PC-3 (cell line): ENCODE data around the gene RPS8. TPM values are rescaled to one million over a fixed set of nuclear protein-coding genes. Genes with fewer than 3 reads are reported as not detected.

Experiments used
- ATAC-seq: fragments of 200-7000 bp; cut with Tn5 transposase; 2 replicates; pipeline ENCODE4 v1.9.1; 2020; ENCODE audit warnings: mild to moderate bottlenecking, moderate library complexity
- BruUV-seq: library from RNA; stranded (reverse); fragments of 400-500 nt; replicated peaks from 2 replicates; lab custom pipeline; 2021; lab: Mats Ljungman, UMichigan
- CTCF ChIA-PET: fragments of 300-600 bp; sonication (Branson Sonifier 250); formaldehyde crosslinking; loops from one replicate; lab custom pipeline; 2022; ENCODE audit warnings: antibody characterized with exemption; lab: Charles Lee
- POLR2A ChIA-PET: fragments of 300-600 bp; sonication (Branson Sonifier 250); formaldehyde crosslinking; loops from one replicate; lab custom pipeline; 2022; ENCODE audit warnings: antibody characterized with exemption; ENCODE audit not compliant: unreplicated experiment; lab: Charles Lee
- DNase-seq: peaks from one replicate; pipeline ENCODE4 v3.0.0-alpha.2; 2015
- H2AFZ ChIP-seq: fragments of 300-600 bp; sonication (generic); 2 replicates; pipeline ENCODE4 v1.6.0; 2016; ENCODE audit warnings: antibody characterized with exemption, low read length
- H3F3A ChIP-seq: fragments of 300-600 bp; sonication (generic); one replicate; pipeline ENCODE4 v1.6.0; 2017; ENCODE audit warnings: antibody characterized with exemption, low read length, control low read depth, mild to moderate bottlenecking; ENCODE audit not compliant: unreplicated experiment
- H3K27ac ChIP-seq: fragments of 300-600 bp; sonication (generic); 2 replicates; pipeline ENCODE4 v1.5.1; 2016; ENCODE audit warnings: mild to moderate bottlenecking, low read length
- H3K27me3 ChIP-seq: fragments of 300-600 bp; sonication (generic); 2 replicates; pipeline ENCODE4 v1.6.1; 2016; ENCODE audit warnings: low read length, mixed read lengths
- H3K36me3 ChIP-seq: fragments of 300-600 bp; sonication (generic); 2 replicates; pipeline ENCODE4 v1.6.1; 2016; ENCODE audit warnings: low read depth, mixed run types, low read length, mixed read lengths
- H3K4me1 ChIP-seq: fragments of 300-600 bp; sonication (generic); 2 replicates; pipeline ENCODE4 v1.5.1; 2016; ENCODE audit warnings: low read length; ENCODE audit not compliant: insufficient read depth
- H3K4me2 ChIP-seq: fragments of 300-600 bp; sonication (generic); 2 replicates; pipeline ENCODE4 v1.6.0; 2016; ENCODE audit warnings: low read length
- H3K4me3 ChIP-seq: fragments of 300-600 bp; sonication (generic); 2 replicates; pipeline ENCODE4 v1.5.1; 2016; ENCODE audit warnings: mild to moderate bottlenecking, low read length, mixed read lengths
- H3K79me2 ChIP-seq: fragments of 300-600 bp; sonication (generic); 2 replicates; pipeline ENCODE4 v1.6.1; 2017; ENCODE audit warnings: low read length, mixed read lengths
- H3K9ac ChIP-seq: fragments of 300-600 bp; sonication (generic); 2 replicates; pipeline ENCODE4 v1.6.0; 2016; ENCODE audit warnings: mild to moderate bottlenecking, low read length
- H3K9me2 ChIP-seq: fragments of 300-600 bp; sonication (generic); replicated peaks from 2 replicates; pipeline ENCODE4 v1.6.1; 2016; ENCODE audit warnings: mixed run types, low read length, mixed read lengths
- H3K9me3 ChIP-seq: fragments of 300-600 bp; sonication (generic); 2 replicates; pipeline ENCODE4 v1.6.1; 2016; ENCODE audit warnings: low read length, mixed read lengths
- H4K20me1 ChIP-seq: fragments of 300-600 bp; sonication (generic); 2 replicates; pipeline ENCODE4 v1.6.1; 2016; ENCODE audit warnings: low read length, mixed read lengths
- CTCF ChIP-seq: fragments of 300-600 bp; sonication (generic); conservative IDR thresholded peaks from 2 replicates; pipeline ENCODE4 v1.5.1; 2017; ENCODE audit warnings: antibody characterized with exemption, low read depth, mild to moderate bottlenecking, low read length
- EZH2 ChIP-seq: fragments of 300-600 bp; sonication (generic); IDR thresholded peaks from one replicate; pipeline ENCODE4 v1.6.1; 2017; ENCODE audit warnings: antibody characterized with exemption, mild to moderate bottlenecking, low read length; ENCODE audit not compliant: unreplicated experiment
- EZH2phosphoT487 ChIP-seq: fragments of 300-600 bp; sonication (generic); IDR thresholded peaks from 2 replicates; pipeline ENCODE4 v1.6.1; 2018; ENCODE audit warnings: mild to moderate bottlenecking, antibody characterized with exemption, low read length, borderline replicate concordance
- intact Hi-C: fragments of 100-400 bp; cut with micrococcal nuclease; formaldehyde crosslinking; loops from 2 replicates; pipeline ENCODE4 v1.9.0; 2023
- total RNA-seq: library from RNA; depleted of rRNA; stranded (reverse); fragments of >200 nt; gene quantifications from 2 replicates; pipeline ENCODE4 v1.2.3, GENCODE V29; 2014

The RPS8 gene
- total RNA-seq, 1 experiment from 2014 or later, result 1,663 TPM

- Histone ChIP-seq H3K27ac (no peak within 1 kb of the TSS), H3K4me1 (no peaks in the 10 kb centered on the region), H3K4me2 (no peak within 1 kb of the TSS), H2AFZ (no peak within 1 kb of the TSS), H4K20me1 (no peaks in the 10 kb centered on the region), H3K9me2 (no peaks in the 10 kb centered on the region), H3K9me3 (no peaks in the 10 kb centered on the region), H3K4me3 (no peak within 1 kb of the TSS), H3K79me2 (no peaks in the 10 kb centered on the region), H3K36me3 (no peaks in the 10 kb centered on the region), H3K27me3 (no peaks in the 10 kb centered on the region), H3F3A (no peaks in the 10 kb centered on the region), H3K9ac (no peak within 1 kb of the TSS)
- no peak for ATAC-seq
- ChIA-PET POLR2A (no interaction called here), CTCF (no interaction called here)
- DNase-seq, result no peak
- intact Hi-C loops, result no loop called here
- TF ChIP-seq CTCF (no peak), EZH2 (no peak), EZH2phosphoT487 (no peak)
- no TSS peak for BruUV-seq
Measured at GRCh38 chr1:44788120-44788860, 12.9 kb downstream of the RPS8 start, which contains the start of gene BEST4. BEST4 (minus strand) TSS chr1:44788170; CDS start chr1:44787705, 465 bp downstream.

GRCh38 chr1:44790968-44791801 is 15.8 kb downstream of the RPS8 start:
- H3K9me2 ChIP-seq, result no peaks in the 10 kb centered on the region
- no peaks in the 10 kb centered on the region for H3K4me1 ChIP-seq
- TF ChIP-seq CTCF (no peak), EZH2phosphoT487 (no peak), EZH2 (no peak)
- BruUV-seq, result no TSS peak
- no peaks in the 10 kb centered on the region for H3K36me3 ChIP-seq
- H3F3A ChIP-seq, result no peaks in the 10 kb centered on the region
- H3K4me3 ChIP-seq, result no peak overlapping the region
- no peak for DNase-seq
- no peaks in the 10 kb centered on the region for H3K27me3 ChIP-seq
- intact Hi-C loops, result loop anchor here (5.0 kb wide), 3 partner anchors 46 to 511 kb away; partner anchors contain the start of genes HECTD3 and UROD
- no peaks in the 10 kb centered on the region for H3K9me3 ChIP-seq
- no peak overlapping the region for H3K4me2 ChIP-seq
- H3K27ac ChIP-seq, result no peak overlapping the region
- ATAC-seq, result no peak
- H4K20me1 ChIP-seq, result no peaks in the 10 kb centered on the region
- no peak overlapping the region for H3K9ac ChIP-seq
- H3K79me2 ChIP-seq, result no peaks in the 10 kb centered on the region
- ChIA-PET CTCF (interaction anchor here (0.7 kb wide), 1 partner anchor 220 kb away, joined by 5 read pairs; the partner anchor contains the start of gene HECTD3), POLR2A (interaction anchor here (0.5 kb wide), 1 partner anchor 9 kb away, joined by 3 read pairs; no protein-coding TSS in a partner anchor)
- no peak overlapping the region for H2AFZ ChIP-seq
